DMS 273 (cell line): ENCODE data around the gene SPP2.

Source experiments
- DNase-seq: peaks from one replicate; lab custom pipeline; 2025; ENCODE audit not compliant: unreplicated experiment; lab: John Stamatoyannopoulos, UW

The SPP2 gene

DNA sequence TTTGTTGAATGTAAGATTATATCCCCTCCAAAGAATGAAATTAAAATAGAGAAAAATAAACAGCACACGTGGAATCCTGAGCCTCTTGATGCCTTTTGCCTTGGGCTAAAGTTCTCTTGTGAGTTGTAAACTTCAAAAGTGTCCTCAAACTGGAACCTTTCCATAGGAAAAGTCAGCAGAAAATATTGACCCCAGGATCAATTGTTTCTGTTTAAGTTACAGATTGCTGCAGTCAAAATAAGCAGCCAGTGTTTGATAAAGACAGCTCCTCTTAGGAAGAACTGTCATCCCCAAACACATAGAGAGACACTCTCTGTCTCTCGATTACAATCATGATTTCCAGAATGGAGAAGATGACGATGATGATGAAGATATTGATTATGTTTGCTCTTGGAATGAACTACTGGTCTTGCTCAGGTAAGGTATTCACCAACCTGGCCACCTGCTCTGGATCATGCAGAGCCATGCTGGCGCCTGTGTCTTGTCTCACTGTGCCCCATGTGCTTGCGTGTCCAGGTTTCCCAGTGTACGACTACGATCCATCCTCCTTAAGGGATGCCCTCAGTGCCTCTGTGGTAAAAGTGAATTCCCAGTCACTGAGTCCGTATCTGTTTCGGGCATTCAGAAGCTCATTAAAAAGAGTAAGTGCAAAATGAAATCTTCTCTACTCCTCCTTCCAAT, at the start of gene SPP2:
Gene SPP2, plus strand, starts transcription at position 248 of the 681 bp plus-strand sequence. Its CDS starts 85 bp downstream, at position 333.
- DNase-seq = no peak

GRCh38 chr2:234001380-234002160, 48.9 kb upstream of the SPP2 start:
- DNase-seq = no peak

DNA sequence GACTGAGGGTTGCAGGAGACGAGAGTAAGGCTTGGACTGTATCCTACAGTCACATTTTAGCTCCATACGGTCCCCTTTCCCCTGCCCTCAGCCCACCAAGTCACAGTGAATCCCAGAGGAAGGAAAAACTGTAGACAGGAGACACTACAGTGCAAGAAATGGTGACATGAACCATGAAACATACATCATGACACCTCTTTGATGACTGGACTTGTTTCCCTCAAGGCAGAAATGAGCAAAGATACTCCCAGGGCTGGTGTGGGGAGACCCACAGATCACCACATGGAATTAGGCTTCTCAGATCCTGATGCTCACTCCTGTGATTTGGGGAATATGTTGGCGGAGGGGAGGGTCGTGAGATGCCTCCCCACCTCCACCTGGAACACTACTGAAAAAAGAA, 48.2 kb upstream of the SPP2 start:
- no peak for DNase-seq

GRCh38 chr2:234003972-234004617, 46.4 kb upstream of the SPP2 start:
- peak; percentile 47 for DNase-seq

GRCh38 chr2:234005126-234005525, 45.4 kb upstream of the SPP2 start:
- DNase-seq = no peak

DNA sequence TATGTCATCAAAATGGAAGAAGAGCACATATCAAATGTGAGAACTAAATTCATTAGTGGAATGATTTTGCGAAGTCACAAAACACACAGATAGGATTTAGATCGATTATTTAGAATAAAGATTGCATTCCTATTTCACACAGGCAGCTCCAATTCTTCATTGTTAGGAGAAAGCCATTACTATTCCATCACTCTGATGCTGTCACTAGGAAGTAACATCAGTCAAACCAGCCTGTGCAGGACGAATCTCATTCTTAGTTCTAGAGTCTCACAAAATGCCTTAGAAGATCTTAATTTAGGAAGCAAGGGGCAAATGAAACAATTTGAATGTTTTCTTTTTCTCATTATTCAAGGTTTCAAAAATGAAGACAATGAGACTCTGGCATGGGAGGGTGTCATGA, 44.0 kb upstream of the SPP2 start:
- no peak for DNase-seq

DNA sequence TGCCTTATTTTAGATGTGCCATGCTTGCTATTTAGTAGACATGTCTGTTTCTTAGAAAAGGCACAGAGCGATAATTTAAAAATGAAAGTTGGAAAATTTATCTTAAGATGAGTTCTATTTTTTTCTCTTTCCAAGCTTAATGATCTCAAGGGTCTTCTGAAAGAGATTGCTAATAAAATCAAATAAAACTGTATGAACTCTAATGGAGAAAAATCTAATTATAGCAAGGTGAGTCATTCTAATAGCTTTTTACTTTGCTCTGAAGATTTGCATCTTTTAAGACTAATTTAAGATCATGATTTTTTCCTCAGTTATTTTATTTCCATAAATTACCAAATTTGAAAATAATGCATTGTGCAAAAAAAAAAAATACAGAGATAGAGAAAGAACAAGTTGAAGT, 36.1 kb upstream of the SPP2 start:
- no peak for DNase-seq

- DNase-seq = no peak
These were observed 34.6 kb upstream of the SPP2 start for GRCh38 chr2:234015861-234016260.

DNA sequence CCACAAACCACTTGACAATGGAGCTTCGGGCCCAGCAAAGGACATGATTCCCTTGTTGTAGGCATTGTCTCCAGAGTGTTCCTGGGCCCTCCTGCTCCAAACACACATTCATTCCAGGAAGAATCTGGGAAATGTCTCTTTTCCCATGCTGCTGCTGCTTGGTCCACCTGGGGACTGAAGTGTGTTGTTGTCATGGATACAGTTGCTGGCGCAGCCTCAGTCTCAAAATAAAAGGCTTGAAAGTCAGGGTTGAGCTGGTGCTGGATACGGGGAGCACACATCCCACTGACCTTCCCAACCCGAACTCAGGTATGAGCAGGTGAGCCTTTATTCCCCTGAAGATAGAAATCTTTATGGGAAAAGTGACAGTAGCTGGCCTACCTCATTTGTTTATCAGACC, 30.6 kb upstream of the SPP2 start:
- no peak for DNase-seq

GRCh38 chr2:234020332-234020731, 30.2 kb upstream of the SPP2 start:
- no peak for DNase-seq

GRCh38 chr2:234022424-234022823, 28.1 kb upstream of the SPP2 start:
- no peak for DNase-seq

DNA sequence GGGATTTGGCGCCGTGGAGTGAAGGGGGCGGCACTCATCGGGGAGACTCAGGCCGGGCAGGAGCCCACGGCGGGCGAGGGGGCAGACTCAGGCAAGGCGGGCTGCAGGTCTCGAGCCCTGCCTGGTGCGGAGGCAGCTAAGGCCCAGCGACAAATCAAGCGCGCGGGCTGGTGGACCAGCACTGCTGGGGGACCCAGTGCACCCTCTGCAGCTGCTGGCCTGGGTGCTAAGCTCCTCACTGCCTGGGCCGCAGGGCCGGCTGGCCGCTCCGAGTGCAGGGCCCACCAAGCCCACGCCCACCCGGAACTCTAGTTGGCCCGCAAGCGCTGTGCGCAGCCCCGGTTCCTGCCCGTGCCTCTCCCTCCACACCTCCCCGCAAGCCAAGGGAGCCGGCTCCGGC, 26.2 kb upstream of the SPP2 start:
- no peak for DNase-seq

GRCh38 chr2:234025466-234025865, 25.0 kb upstream of the SPP2 start:
- no peak for DNase-seq

DNA sequence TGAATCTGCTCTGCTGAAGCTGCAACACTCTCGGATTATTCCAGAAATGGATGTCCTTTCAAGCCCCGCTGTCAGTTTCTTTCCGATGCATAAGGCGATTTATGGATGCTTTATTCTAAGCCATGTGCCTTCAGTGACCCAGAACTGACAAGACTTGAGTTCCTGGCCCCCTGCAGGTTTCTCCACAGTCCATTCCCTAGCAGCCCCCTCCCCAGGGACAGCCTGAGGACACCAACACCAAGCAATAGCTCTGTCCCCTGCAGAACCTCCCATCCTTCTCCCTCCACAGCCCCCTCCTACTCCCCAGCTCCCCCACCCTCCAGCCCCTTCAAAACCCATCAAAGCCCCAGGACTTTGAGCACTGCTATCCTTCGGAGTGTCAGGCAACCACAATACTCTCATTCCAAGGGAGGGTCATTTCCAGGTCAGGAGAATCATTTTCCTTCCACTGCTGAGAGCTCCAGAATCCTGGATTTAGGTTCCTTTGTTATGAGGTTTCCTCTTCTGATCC, 24.6 kb upstream of the SPP2 start:
- DNase-seq = no peak

DNA sequence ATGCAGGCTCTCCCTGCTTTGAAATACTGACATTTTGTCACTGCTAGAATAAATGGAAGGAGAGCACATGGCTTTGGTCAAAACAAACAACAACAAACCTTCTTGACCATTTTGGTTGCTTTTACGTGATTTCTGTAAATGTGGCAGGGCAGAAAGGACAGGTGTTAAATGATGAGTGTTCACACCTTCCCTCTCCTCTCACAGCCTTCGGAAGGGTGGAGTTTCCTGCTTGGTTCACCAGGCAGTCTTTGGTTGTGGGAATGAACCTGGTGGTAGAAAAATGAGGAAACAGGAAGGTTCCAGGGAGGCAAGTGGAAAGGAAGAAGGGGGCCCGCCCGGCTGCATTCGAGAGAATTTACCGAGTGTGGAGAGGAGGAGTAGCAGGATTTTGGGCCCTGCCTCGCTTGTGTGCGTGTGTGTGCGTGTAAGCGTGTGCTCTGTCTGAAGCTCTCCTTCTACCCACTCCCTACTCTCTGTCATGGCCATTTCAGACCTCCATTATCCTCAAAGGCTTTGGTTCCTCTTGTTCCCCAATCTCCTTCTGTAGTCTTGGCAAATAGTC, 23.7 kb upstream of the SPP2 start:
- DNase-seq = no peak

DNA sequence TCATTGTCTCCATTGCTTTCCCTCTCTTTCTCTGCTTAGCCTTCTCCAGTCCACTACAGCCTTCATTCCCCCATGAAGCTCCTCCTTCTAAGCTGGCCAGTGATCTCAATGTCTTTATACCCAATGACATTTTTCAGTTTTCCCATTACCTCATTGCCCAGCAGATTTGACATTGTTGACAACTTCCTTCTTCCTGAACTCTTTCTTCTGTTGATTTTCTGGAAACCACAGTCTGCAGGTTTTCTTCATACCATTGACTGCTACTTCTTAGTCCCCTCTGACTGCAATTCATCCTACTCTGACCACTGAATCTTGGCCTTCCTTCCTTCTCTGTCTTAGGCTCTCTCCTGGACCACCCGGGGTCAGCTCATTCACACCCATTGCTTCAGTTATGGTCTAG, 22.9 kb upstream of the SPP2 start:
- no peak for DNase-seq

- DNase-seq = no peak
These were observed 21.3 kb upstream of the SPP2 start for GRCh38 chr2:234029150-234029733.

- no peak for DNase-seq
These were observed 19.3 kb upstream of the SPP2 start for GRCh38 chr2:234031207-234031606.

DNA sequence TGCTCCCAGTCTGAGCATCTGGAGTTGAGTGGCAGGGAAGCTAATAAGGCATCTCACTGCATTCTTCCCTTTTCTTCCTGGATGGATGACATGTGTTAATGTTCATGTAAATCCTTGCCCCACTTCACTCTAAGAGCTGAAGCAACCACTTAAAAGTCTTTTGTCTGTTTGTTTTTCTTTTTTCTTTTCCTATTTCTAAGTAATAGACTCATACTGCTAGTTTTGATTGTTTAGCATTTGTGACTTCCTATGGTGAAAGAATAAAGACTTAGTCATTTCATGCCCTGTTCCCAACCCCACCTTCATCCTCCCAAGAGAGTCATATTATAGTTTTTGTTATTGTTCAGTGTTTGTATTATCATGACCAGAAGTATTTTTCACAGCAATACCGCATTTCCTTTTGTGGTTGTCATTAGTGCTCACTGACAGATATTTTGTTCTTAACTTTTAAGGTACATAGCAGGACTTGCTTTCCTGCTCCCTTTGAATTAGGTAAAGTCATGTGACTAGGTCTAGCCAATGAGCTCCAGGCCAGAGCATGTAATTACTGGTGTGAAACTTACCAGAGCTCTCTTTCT, 18.1 kb upstream of the SPP2 start:
- no peak for DNase-seq

- DNase-seq = no peak
These were observed 17.3 kb upstream of the SPP2 start for GRCh38 chr2:234033174-234033573.

DNA sequence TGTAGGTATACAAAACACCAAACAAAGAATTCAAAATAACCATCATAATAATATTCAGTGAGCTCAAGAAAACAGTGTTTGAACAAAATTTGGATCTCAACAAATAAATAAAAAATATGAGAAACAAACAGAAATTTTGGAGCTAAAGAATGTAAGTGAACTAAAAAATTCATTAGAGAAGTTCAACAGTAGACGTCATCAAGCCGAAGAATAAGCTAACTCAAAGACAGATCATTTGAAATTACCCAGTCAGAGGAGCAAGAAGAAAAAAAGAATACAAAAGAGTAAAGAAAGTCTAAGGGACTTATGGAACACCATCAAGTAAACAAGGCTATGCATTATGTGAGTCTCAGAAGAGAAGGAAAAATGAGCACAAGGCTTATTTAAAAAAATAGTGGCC, 16.6 kb upstream of the SPP2 start:
- no peak for DNase-seq
